ENCODE data around the gene MISP. TPM values are rescaled to one million over a fixed set of nuclear protein-coding genes. Genes with fewer than 3 reads are reported as not detected.

MISP gene
- total and polyA plus RNA-seq, 9 of the 15 experiments (the other 6 are each of a cell fraction or from before 2014, with no cell fraction given) = 0.04 to 0.29 (median 0.05) TPM; not detected in 5

- H2AFZ ChIP-seq (ENCODE audit: low read depth, low read length) = no peak overlapping the region
- in situ Hi-C loops (cut with MboI) (no loop called here), intact Hi-C loops (cut with micrococcal nuclease) (no loop called here)
- no TSS peak for BruUV-seq (replicated peaks)
- no peaks in the 10 kb centered on the region for H3K27me3 ChIP-seq (ENCODE audit: control insufficient read depth in 2 of 2, insufficient read depth in 2 of 2, low read length in 2 of 2)
- no peaks in the 10 kb centered on the region for H3K9me3 ChIP-seq (replicated peaks; ENCODE audit: control insufficient read depth, insufficient read depth, low read depth, low read length)
- H4K20me1 ChIP-seq (replicated peaks; ENCODE audit: control insufficient read depth, insufficient read depth, low read length) = no peaks in the 10 kb centered on the region
- ATAC-seq (no peak), DNase-seq (ENCODE audit: extremely low read depth in 1 of 4, low spot score in 3 of 4) (no peak), FAIRE-seq (no peak)
- POLR2A ChIA-PET = interaction anchor here (0.7 kb wide), 1 partner anchor 11 kb away, joined by 3 read pairs; no protein-coding TSS in a partner anchor
- H3K79me2 ChIP-seq (ENCODE audit: control insufficient read depth, insufficient read depth, low read length) = no peaks in the 10 kb centered on the region
- TF ChIP-seq RBM25 (IDR thresholded peaks at IDR 0.05; ENCODE audit: low read depth, low read length, severe bottlenecking) = peak; percentile 12
- 0 out of 2 replicates have a peak, but pooled peaks have one; percentile 56 for TF ChIP-seq RFX5 (IDR thresholded peaks at IDR 0.05; ENCODE audit: low read depth, low read length)
- TF ChIP-seq MTA3 (IDR thresholded peaks at IDR 0.05; ENCODE audit: borderline replicate concordance) = no peak
- TF ChIP-seq, protein P1, sequence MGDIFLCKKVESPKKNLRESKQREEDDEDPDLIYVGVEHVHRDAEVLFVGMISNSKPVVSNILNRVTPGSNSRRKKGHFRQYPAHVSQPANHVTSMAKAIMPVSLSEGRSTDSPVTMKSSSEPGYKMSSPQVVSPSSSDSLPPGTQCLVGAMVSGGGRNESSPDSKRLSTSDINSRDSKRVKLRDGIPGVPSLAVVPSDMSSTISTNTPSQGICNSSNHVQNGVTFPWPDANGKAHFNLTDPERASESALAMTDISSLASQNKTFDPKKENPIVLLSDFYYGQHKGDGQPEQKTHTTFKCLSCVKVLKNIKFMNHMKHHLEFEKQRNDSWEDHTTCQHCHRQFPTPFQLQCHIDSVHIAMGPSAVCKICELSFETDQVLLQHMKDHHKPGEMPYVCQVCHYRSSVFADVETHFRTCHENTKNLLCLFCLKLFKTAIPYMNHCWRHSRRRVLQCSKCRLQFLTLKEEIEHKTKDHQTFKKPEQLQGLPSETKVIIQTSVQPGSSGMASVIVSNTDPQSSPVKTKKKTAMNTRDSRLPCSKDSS (IDR thresholded peaks at IDR 0.05; ENCODE audit: low read depth, partially characterized antibody) = no peak
- no peak for TF ChIP-seq ZFP36 (IDR thresholded peaks at IDR 0.05; ENCODE audit: low read depth, low read length, partially characterized antibody)
- 43% methylated on average over 17 of the region's 17 CpGs for WGBS (ENCODE audit: insufficient coverage, low coverage, missing lambda C conversion rate)
- peak overlapping the region in 1 of 2 experiments; percentile 61; a peak in 2 of 4 replicates for H3K9ac ChIP-seq (ENCODE audit: insufficient read depth in 1 of 2, low read depth in 2 of 2, low read length in 2 of 2)
- H3K4me1 ChIP-seq (replicated peaks in 1 of 2; ENCODE audit: control insufficient read depth in 2 of 2, insufficient read depth in 2 of 2, low read length in 2 of 2) = peaks cover 0 to 46% of the 10 kb centered on the region in 2 experiments; a peak in 2 of 5 replicates
- no peaks in the 10 kb centered on the region for H3K36me3 ChIP-seq (ENCODE audit: control insufficient read depth, insufficient read depth, low read length)
- no peaks in the 10 kb centered on the region for H3K9me1 ChIP-seq (ENCODE audit: control insufficient read depth, insufficient read depth, low read length)
- CTCF ChIA-PET (ENCODE audit: low intra/inter-chr PET ratio) = no interaction called here
- no peak overlapping the region for H3K4me2 ChIP-seq (ENCODE audit: insufficient read depth, low read length)
- H3K27ac ChIP-seq (ENCODE audit: extremely low read depth, low read depth, low read length) = no peak overlapping the region
- no peak overlapping the region for H3K4me3 ChIP-seq
These were observed 28.3 kb upstream of the MISP start for GRCh38 chr19:722553-723101.
